NCI-H1417 (cell line): ENCODE data around the gene TM9SF1.

Experiments used
- DNase-seq, 3 experiments: peaks; one replicate each; lab custom pipeline; 2025; lab: John Stamatoyannopoulos, UW

TM9SF1 gene

GRCh38 chr14:24195186-24196070 is at the start of gene TM9SF1:
TSS of gene TM9SF1 (minus strand) at chr14:24195441. CDS start at chr14:24195019, 422 bp downstream.
- DNase-seq, result peak; percentile 85 to 93 (median 92)

- no peak for DNase-seq
Observed at GRCh38 chr14:24243336-24243836, 48.1 kb upstream of the TM9SF1 start.

- peak; percentile 94 to 100 (median 99) for DNase-seq
Observed at GRCh38 chr14:24241829-24242443, 46.7 kb upstream of the TM9SF1 start.

GRCh38 chr14:24240110-24240918 is 45.1 kb upstream of the TM9SF1 start:
- DNase-seq, result no peak

- DNase-seq, result no peak
Observed at GRCh38 chr14:24238527-24239037, 43.3 kb upstream of the TM9SF1 start.

- DNase-seq, result no peak
Observed at GRCh38 chr14:24238123-24238522, 42.9 kb upstream of the TM9SF1 start.

- DNase-seq, result no peak
Observed at GRCh38 chr14:24237463-24237955, 42.3 kb upstream of the TM9SF1 start.

GRCh38 chr14:24236689-24237462 is 41.6 kb upstream of the TM9SF1 start:
- DNase-seq, result no peak

- DNase-seq, result no peak
Observed at GRCh38 chr14:24235804-24236688, 40.8 kb upstream of the TM9SF1 start.

GRCh38 chr14:24234095-24235005 is 39.1 kb upstream of the TM9SF1 start:
- DNase-seq, result no peak

- peak in 1 of 3 experiments; percentile 38 for DNase-seq
Observed at GRCh38 chr14:24233538-24233866, 38.3 kb upstream of the TM9SF1 start.

- peak in 2 of 3 experiments; percentile 78 to 93 for DNase-seq
Observed at GRCh38 chr14:24232645-24233537, 37.6 kb upstream of the TM9SF1 start, which contains the start of gene GMPR2. TSS of gene GMPR2 (plus strand) at chr14:24232929. CDS start at chr14:24233254, 325 bp downstream.

- DNase-seq, result peak; percentile 92 to 97 (median 96)
Observed at GRCh38 chr14:24232121-24232644, 36.9 kb upstream of the TM9SF1 start, which contains the start of gene NEDD8. TSS of gene NEDD8 (minus strand) at chr14:24232367. CDS start at chr14:24232267, 100 bp downstream.

- peak in 1 of 3 experiments; percentile 58 for DNase-seq
Observed at GRCh38 chr14:24231263-24232120, 36.3 kb upstream of the TM9SF1 start.

GRCh38 chr14:24228902-24229301 is 33.7 kb upstream of the TM9SF1 start:
- no peak for DNase-seq

- DNase-seq, result no peak
Observed at GRCh38 chr14:24226473-24226872, 31.2 kb upstream of the TM9SF1 start.
